ENCODE data around the gene ZNF668. TPM values are rescaled to one million over a fixed set of nuclear protein-coding genes. Genes with fewer than 3 reads are reported as not detected.

ZNF668 gene
- total RNA-seq, 1 donor from 2014 or later: 15.2 TPM

- H3K4me3 Mint-ChIP-seq (ENCODE audit: unreplicated experiment): peak within 1 kb of the TSS; percentile 94
- peak within 1 kb of the TSS; percentile 95 for H3K27ac Mint-ChIP-seq (ENCODE audit: unreplicated experiment)
- TF ChIP-seq, protein P1, sequence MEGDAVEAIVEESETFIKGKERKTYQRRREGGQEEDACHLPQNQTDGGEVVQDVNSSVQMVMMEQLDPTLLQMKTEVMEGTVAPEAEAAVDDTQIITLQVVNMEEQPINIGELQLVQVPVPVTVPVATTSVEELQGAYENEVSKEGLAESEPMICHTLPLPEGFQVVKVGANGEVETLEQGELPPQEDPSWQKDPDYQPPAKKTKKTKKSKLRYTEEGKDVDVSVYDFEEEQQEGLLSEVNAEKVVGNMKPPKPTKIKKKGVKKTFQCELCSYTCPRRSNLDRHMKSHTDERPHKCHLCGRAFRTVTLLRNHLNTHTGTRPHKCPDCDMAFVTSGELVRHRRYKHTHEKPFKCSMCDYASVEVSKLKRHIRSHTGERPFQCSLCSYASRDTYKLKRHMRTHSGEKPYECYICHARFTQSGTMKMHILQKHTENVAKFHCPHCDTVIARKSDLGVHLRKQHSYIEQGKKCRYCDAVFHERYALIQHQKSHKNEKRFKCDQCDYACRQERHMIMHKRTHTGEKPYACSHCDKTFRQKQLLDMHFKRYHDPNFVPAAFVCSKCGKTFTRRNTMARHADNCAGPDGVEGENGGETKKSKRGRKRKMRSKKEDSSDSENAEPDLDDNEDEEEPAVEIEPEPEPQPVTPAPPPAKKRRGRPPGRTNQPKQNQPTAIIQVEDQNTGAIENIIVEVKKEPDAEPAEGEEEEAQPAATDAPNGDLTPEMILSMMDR (IDR thresholded peaks at IDR 0.05): peak; percentile 27
- H3K4me1 Mint-ChIP-seq (ENCODE audit: low read depth): peaks cover 18% of the 10 kb centered on the region
- peaks cover 8% of the 10 kb centered on the region for H3K36me3 Mint-ChIP-seq (ENCODE audit: low read depth)
- no peaks in the 10 kb centered on the region for H3K9me3 Mint-ChIP-seq (ENCODE audit: low read depth)
- peak; percentile 97 for DNase-seq (ENCODE audit: low spot score)
- no peaks in the 10 kb centered on the region for H3K27me3 Mint-ChIP-seq (ENCODE audit: low read depth)
Measured at GRCh38 chr16:31032736-31033708, 41.0 kb downstream of the ZNF668 start, which contains the start of gene STX4. STX4 (plus strand) TSS chr16:31033558; CDS start chr16:31033806, 248 bp downstream.

GRCh38 chr16:31031276-31031675 is 42.8 kb downstream of the ZNF668 start:
- Mint-ChIP-seq H3K4me1 (ENCODE audit: low read depth) (peaks cover 18% of the 10 kb centered on the region), H3K4me3 (ENCODE audit: unreplicated experiment) (no peak overlapping the region), H3K27ac (ENCODE audit: unreplicated experiment) (no peak overlapping the region)

GRCh38 chr16:31029272-31029671 is 44.8 kb downstream of the ZNF668 start:
- TF ChIP-seq, protein P1 (IDR thresholded peaks at IDR 0.05): no peak
- Mint-ChIP-seq H3K4me3 (ENCODE audit: unreplicated experiment) (no peak overlapping the region), H3K36me3 (ENCODE audit: low read depth) (peaks cover 1% of the 10 kb centered on the region), H3K27me3 (ENCODE audit: low read depth) (no peaks in the 10 kb centered on the region), H3K4me1 (ENCODE audit: low read depth) (peaks cover 13% of the 10 kb centered on the region), H3K9me3 (ENCODE audit: low read depth) (no peaks in the 10 kb centered on the region), H3K27ac (ENCODE audit: unreplicated experiment) (no peak overlapping the region)
- no peak for DNase-seq (ENCODE audit: low spot score)

More at GRCh38 chr16:31031276-31031675, 42.8 kb downstream of the ZNF668 start:
- no peak for DNase-seq (ENCODE audit: low spot score)
- no peaks in the 10 kb centered on the region for H3K27me3 Mint-ChIP-seq (ENCODE audit: low read depth)
- no peaks in the 10 kb centered on the region for H3K9me3 Mint-ChIP-seq (ENCODE audit: low read depth)
- TF ChIP-seq, protein P1 (IDR thresholded peaks at IDR 0.05): no peak
- H3K36me3 Mint-ChIP-seq (ENCODE audit: low read depth): peaks cover 4% of the 10 kb centered on the region

DNA sequence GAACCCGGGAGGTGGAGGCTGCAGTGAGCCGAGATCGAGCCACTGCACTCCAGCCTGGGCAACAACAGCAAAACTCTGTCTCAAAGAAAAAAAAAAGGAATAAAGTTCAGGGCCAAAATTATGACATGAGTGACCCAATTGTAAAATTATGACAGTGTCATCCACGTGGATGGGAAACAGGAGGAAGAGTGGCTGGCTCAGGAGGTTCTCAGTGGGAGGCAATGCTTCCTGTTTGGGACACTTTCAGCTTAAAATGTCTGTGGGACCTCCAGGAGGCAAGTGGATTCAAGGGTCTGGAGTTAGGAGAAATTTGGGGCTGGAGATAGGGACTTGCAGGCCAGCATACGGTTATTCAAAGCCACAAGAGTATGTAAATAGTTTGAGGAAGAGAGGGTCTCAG is 48.7 kb downstream of the ZNF668 start:
- no peaks in the 10 kb centered on the region for H3K9me3 Mint-ChIP-seq (ENCODE audit: low read depth)
- no peaks in the 10 kb centered on the region for H3K4me1 Mint-ChIP-seq (ENCODE audit: low read depth)
- H3K36me3 Mint-ChIP-seq (ENCODE audit: low read depth): no peaks in the 10 kb centered on the region
- no peaks in the 10 kb centered on the region for H3K27me3 Mint-ChIP-seq (ENCODE audit: low read depth)
- H3K27ac Mint-ChIP-seq (ENCODE audit: unreplicated experiment): no peak overlapping the region
- TF ChIP-seq, protein P1 (IDR thresholded peaks at IDR 0.05): no peak
- no peak overlapping the region for H3K4me3 Mint-ChIP-seq (ENCODE audit: unreplicated experiment)
- no peak for DNase-seq (ENCODE audit: low spot score)

DNA sequence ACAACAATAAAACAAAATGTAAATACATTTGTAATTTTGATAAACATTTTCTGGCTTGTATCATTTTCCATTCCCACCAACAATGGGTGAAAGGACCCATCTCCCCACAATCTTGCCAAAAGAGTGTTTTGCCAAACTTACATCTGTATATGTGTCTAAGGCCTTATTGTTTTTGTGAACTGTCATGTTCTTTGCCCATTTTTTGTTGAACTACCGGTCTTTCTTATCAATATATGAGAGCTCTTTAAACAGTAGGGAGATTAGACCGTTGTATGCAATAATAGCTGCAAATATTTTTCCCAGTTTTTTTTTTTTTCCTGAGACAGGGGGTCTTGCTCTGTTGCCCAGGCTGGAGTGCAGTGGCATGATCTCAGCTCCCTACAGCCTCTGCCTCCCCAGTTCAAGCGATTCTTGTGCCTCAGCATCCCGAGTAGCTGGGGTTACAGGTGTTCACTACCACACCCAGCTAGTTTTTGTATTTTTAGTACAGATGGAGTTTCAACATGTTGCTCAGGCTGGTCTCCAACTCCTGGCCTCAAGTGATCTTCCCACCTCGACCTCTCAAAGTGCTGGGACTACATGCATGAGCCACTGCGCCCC is 50.3 kb downstream of the ZNF668 start:
- no peaks in the 10 kb centered on the region for H3K27me3 Mint-ChIP-seq (ENCODE audit: low read depth)
- no peaks in the 10 kb centered on the region for H3K36me3 Mint-ChIP-seq (ENCODE audit: low read depth)
- no peak overlapping the region for H3K4me3 Mint-ChIP-seq (ENCODE audit: unreplicated experiment)
- no peaks in the 10 kb centered on the region for H3K9me3 Mint-ChIP-seq (ENCODE audit: low read depth)
- DNase-seq (ENCODE audit: low spot score): no peak
- H3K4me1 Mint-ChIP-seq (ENCODE audit: low read depth): no peaks in the 10 kb centered on the region
- H3K27ac Mint-ChIP-seq (ENCODE audit: unreplicated experiment): no peak overlapping the region
- TF ChIP-seq, protein P1 (IDR thresholded peaks at IDR 0.05): no peak
